ENCODE data around the gene CLDN18.
A peak's percentile ranks its signal among the peaks of the same experiment; 100 is the strongest.

Gene CLDN18

DNA sequence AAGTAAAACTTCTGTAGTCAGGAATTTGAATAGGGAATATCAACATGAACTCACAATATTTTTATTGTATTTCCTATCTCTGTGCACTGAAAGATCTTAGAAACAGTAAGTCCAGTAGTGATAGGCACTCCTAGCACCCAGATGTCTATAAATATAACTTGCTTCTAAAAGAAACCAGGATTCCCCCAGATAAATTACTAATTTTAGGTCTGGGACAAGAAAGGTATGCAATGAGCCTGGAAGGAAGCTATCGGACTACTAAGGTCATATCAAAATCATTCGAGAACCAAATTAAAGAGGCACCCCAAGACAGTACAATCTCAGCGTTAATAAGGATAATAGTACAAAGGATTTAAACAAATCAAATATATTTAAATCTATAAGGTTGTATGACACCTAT is 47.4 kb downstream of the CLDN18 start:
- no peaks in the 10 kb centered on the region for H3K4me1 ChIP-seq (ENCODE audit: insufficient read depth, poor library complexity, severe bottlenecking)
- H3K36me3 ChIP-seq (ENCODE audit: low read depth): no peaks in the 10 kb centered on the region
- TF ChIP-seq, protein P1, sequence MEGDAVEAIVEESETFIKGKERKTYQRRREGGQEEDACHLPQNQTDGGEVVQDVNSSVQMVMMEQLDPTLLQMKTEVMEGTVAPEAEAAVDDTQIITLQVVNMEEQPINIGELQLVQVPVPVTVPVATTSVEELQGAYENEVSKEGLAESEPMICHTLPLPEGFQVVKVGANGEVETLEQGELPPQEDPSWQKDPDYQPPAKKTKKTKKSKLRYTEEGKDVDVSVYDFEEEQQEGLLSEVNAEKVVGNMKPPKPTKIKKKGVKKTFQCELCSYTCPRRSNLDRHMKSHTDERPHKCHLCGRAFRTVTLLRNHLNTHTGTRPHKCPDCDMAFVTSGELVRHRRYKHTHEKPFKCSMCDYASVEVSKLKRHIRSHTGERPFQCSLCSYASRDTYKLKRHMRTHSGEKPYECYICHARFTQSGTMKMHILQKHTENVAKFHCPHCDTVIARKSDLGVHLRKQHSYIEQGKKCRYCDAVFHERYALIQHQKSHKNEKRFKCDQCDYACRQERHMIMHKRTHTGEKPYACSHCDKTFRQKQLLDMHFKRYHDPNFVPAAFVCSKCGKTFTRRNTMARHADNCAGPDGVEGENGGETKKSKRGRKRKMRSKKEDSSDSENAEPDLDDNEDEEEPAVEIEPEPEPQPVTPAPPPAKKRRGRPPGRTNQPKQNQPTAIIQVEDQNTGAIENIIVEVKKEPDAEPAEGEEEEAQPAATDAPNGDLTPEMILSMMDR (IDR thresholded peaks at IDR 0.05; ENCODE audit: poor library complexity, severe bottlenecking): no peak
- DNase-seq (ENCODE audit: low spot score) (no peak), ATAC-seq (ENCODE audit: low read depth) (no peak)
- no peak overlapping the region for H3K4me3 ChIP-seq (ENCODE audit: severe bottlenecking)
- H3K9me3 ChIP-seq (ENCODE audit: severe bottlenecking): no peaks in the 10 kb centered on the region
- no peak overlapping the region for H3K27ac ChIP-seq (ENCODE audit: poor library complexity, severe bottlenecking)
- no peaks in the 10 kb centered on the region for H3K27me3 ChIP-seq (ENCODE audit: insufficient read depth, poor library complexity, severe bottlenecking)

DNA sequence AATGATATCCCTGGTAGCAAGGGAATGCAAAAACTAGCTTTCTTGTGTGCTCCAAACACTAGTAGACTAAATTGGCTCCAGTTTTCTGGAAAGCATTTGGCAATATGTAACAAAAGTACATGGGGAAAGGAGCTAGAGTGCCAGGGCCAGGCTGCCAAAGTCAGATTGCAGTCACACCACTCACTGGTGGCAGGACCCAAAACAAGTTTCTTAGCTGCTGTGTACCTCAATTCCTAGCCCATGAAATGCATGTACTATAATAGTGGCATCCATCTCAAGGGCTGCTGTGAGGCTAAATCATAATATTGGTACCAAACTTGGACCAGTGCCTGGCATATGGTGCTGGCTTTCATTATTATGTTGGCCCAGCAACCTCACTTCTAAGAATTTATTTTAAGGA is 49.3 kb downstream of the CLDN18 start:
- TF ChIP-seq, protein P1 (IDR thresholded peaks at IDR 0.05; ENCODE audit: poor library complexity, severe bottlenecking): no peak

DNA sequence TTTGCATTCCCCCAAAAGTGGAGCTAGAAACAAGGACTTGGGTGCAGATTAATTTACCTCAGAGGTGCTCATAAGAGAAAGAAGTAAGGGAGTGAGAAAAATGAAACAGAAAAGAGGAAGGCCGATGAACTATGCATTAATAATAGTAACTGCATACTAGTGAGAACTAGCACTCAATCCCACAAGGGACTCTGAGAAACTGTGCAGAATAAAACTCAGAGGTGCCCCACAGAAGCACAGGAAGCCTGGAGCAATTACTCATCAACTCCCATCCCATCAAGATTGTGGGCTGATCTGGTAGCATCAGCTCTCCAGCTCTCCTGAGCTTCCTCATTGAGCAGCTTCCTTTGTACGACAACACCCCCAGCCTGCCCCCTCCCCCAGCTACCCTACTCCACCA is 50.8 kb downstream of the CLDN18 start:
- Histone ChIP-seq H3K4me3 (ENCODE audit: severe bottlenecking) (no peak overlapping the region), H3K4me1 (ENCODE audit: insufficient read depth, poor library complexity, severe bottlenecking) (no peaks in the 10 kb centered on the region), H3K9me3 (ENCODE audit: severe bottlenecking) (no peaks in the 10 kb centered on the region), H3K27me3 (ENCODE audit: insufficient read depth, poor library complexity, severe bottlenecking) (no peaks in the 10 kb centered on the region), H3K27ac (ENCODE audit: poor library complexity, severe bottlenecking) (no peak overlapping the region), H3K36me3 (ENCODE audit: low read depth) (no peaks in the 10 kb centered on the region)
- TF ChIP-seq, protein P1 (IDR thresholded peaks at IDR 0.05; ENCODE audit: poor library complexity, severe bottlenecking): no peak
- DNase-seq (ENCODE audit: low spot score): no peak
- ATAC-seq (ENCODE audit: low read depth): 0 out of 3 replicates have a peak, but pooled peaks have one; percentile 25

More for the DNA sequence above, 49.3 kb downstream of the CLDN18 start:
- Histone ChIP-seq H3K4me1 (ENCODE audit: insufficient read depth, poor library complexity, severe bottlenecking) (no peaks in the 10 kb centered on the region), H3K36me3 (ENCODE audit: low read depth) (no peaks in the 10 kb centered on the region), H3K27me3 (ENCODE audit: insufficient read depth, poor library complexity, severe bottlenecking) (no peaks in the 10 kb centered on the region), H3K9me3 (ENCODE audit: severe bottlenecking) (no peaks in the 10 kb centered on the region), H3K27ac (ENCODE audit: poor library complexity, severe bottlenecking) (no peak overlapping the region), H3K4me3 (ENCODE audit: severe bottlenecking) (no peak overlapping the region)
- ATAC-seq (ENCODE audit: low read depth): no peak
- DNase-seq (ENCODE audit: low spot score): no peak

DNA sequence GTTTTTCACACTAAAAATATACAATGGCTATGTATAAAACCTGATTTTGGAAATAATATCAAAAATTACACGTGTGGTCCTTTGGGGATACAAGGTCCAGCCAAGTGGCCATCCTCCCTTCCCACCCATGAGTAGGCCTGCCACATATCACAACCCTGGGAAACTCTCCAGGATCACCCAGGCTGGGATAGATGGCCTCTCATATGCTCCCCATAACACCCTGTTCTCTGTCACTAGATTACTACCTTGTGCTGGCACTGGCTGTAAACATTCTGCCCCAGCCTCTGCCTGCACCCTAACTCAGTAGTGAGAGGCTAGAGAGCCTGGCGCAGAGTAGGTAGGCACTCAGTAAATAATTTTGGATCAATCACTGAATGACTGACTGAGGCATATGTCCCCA is 52.1 kb downstream of the CLDN18 start:
- TF ChIP-seq, protein P1 (IDR thresholded peaks at IDR 0.05; ENCODE audit: poor library complexity, severe bottlenecking): no peak
- Histone ChIP-seq H3K36me3 (ENCODE audit: low read depth) (no peaks in the 10 kb centered on the region), H3K27me3 (ENCODE audit: insufficient read depth, poor library complexity, severe bottlenecking) (no peaks in the 10 kb centered on the region), H3K9me3 (ENCODE audit: severe bottlenecking) (no peaks in the 10 kb centered on the region), H3K4me1 (ENCODE audit: insufficient read depth, poor library complexity, severe bottlenecking) (no peaks in the 10 kb centered on the region), H3K4me3 (ENCODE audit: severe bottlenecking) (no peak overlapping the region), H3K27ac (ENCODE audit: poor library complexity, severe bottlenecking) (no peak overlapping the region)
- DNase-seq (ENCODE audit: low spot score) (no peak), ATAC-seq (ENCODE audit: low read depth) (no peak)

DNA sequence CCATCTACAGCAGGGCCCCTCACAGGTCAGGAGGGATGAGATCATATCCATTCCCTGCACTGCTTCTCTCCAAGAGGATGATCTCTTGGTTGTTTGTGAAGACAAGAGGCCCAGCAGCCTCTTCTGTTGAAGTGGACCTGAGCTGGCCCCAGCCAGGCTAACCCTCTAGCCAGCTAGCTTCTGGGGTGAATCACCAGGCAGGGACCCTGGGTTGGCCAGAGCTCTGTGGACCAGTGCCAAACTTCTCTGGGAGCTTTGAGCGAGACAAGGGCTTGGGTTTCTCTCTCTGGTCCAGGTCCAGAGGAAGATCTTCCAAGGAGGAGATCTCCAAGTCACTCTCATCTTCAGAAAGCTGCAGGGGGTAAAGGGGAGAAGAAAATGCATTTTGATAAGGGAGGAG is 52.7 kb downstream of the CLDN18 start:
- Histone ChIP-seq H3K27me3 (ENCODE audit: insufficient read depth, poor library complexity, severe bottlenecking) (no peaks in the 10 kb centered on the region), H3K27ac (ENCODE audit: poor library complexity, severe bottlenecking) (no peak overlapping the region), H3K9me3 (ENCODE audit: severe bottlenecking) (no peaks in the 10 kb centered on the region), H3K4me1 (ENCODE audit: insufficient read depth, poor library complexity, severe bottlenecking) (no peaks in the 10 kb centered on the region), H3K36me3 (ENCODE audit: low read depth) (no peaks in the 10 kb centered on the region), H3K4me3 (ENCODE audit: severe bottlenecking) (no peak overlapping the region)
- TF ChIP-seq, protein P1 (IDR thresholded peaks at IDR 0.05; ENCODE audit: poor library complexity, severe bottlenecking): no peak
- no peak for ATAC-seq (ENCODE audit: low read depth)
- DNase-seq (ENCODE audit: low spot score): no peak
